ENCODE measurements around the gene PDLIM4.

Gene PDLIM4

GRCh38 chr5:132281856-132282614 lies 24.5 kb downstream of the PDLIM4 start:
- DNase-seq (ENCODE audit: low read depth in 2 of 2): no peak

- DNase-seq (ENCODE audit: low read depth in 2 of 2): peak in 1 of 2 experiments; percentile 14
These were observed 26.0 kb downstream of the PDLIM4 start for GRCh38 chr5:132283423-132284043.

GRCh38 chr5:132289097-132289496 lies 31.6 kb downstream of the PDLIM4 start:
- no peak for DNase-seq (ENCODE audit: low read depth in 2 of 2)

GRCh38 chr5:132291026-132291425 lies 33.5 kb downstream of the PDLIM4 start:
- no peak for DNase-seq (ENCODE audit: low read depth in 2 of 2)

GRCh38 chr5:132293066-132293991 lies 35.8 kb downstream of the PDLIM4 start:
- peak; percentile 73 to 74 for DNase-seq (ENCODE audit: low read depth in 2 of 2)

GRCh38 chr5:132293992-132294727 lies 36.7 kb downstream of the PDLIM4 start, which contains the start of gene SLC22A4:
SLC22A4 (plus strand) TSS chr5:132294394; CDS start chr5:132294617, 223 bp downstream.
- peak; percentile 93 to 94 for DNase-seq (ENCODE audit: low read depth in 2 of 2)

GRCh38 chr5:132294728-132295504 lies 37.4 kb downstream of the PDLIM4 start:
- DNase-seq (ENCODE audit: low read depth in 2 of 2): peak; percentile 46 to 49

GRCh38 chr5:132295505-132296411 lies 38.3 kb downstream of the PDLIM4 start:
- no peak for DNase-seq (ENCODE audit: low read depth in 2 of 2)

GRCh38 chr5:132296412-132297016 lies 39.0 kb downstream of the PDLIM4 start:
- DNase-seq (ENCODE audit: low read depth in 2 of 2): no peak

- no peak for DNase-seq (ENCODE audit: low read depth in 2 of 2)
These were observed 39.9 kb downstream of the PDLIM4 start for GRCh38 chr5:132297211-132297940.

GRCh38 chr5:132298298-132299212 lies 41.1 kb downstream of the PDLIM4 start:
- DNase-seq (ENCODE audit: low read depth in 2 of 2): no peak

- DNase-seq (ENCODE audit: low read depth in 2 of 2): no peak
These were observed 42.4 kb downstream of the PDLIM4 start for GRCh38 chr5:132299917-132300316.

- no peak for DNase-seq (ENCODE audit: low read depth in 2 of 2)
These were observed 43.3 kb downstream of the PDLIM4 start for GRCh38 chr5:132300577-132301343.

GRCh38 chr5:132301344-132302271 lies 44.1 kb downstream of the PDLIM4 start:
- DNase-seq (ENCODE audit: low read depth in 2 of 2): no peak

- no peak for DNase-seq (ENCODE audit: low read depth in 2 of 2)
These were observed 44.9 kb downstream of the PDLIM4 start for GRCh38 chr5:132302413-132302812.

Measured in fibroblast of skin of left quadriceps (primary cell).